Neuronal stem cell (in vitro differentiated cells): ENCODE data around the gene TBCEL.

Experiments
- DNase-seq: peaks from one replicate; pipeline ENCODE4 v3.0.0-alpha.2; 2013; ENCODE audit warnings: low spot score
- H2AFZ ChIP-seq: one replicate; pipeline ENCODE4 v1.6.1; 2013; ENCODE audit warnings: mild to moderate bottlenecking, low read length, inconsistent platforms
- H2AK5ac ChIP-seq: 2 replicates; pipeline ENCODE4 v1.6.1; 2013; ENCODE audit warnings: low read depth, mild to moderate bottlenecking, inconsistent platforms, low read length, moderate library complexity, mixed read lengths
- H2BK120ac ChIP-seq: 2 replicates; pipeline ENCODE4 v1.6.1; 2013; ENCODE audit warnings: low read depth, mild to moderate bottlenecking, inconsistent platforms, low read length, moderate library complexity, mixed read lengths
- H2BK12ac ChIP-seq: one replicate; pipeline ENCODE4 v1.6.1; 2013; ENCODE audit warnings: low read length, inconsistent platforms
- H2BK15ac ChIP-seq: 2 replicates; pipeline ENCODE4 v1.6.1; 2013; ENCODE audit warnings: mild to moderate bottlenecking, low read length, inconsistent platforms, mixed read lengths
- H2BK5ac ChIP-seq: one replicate; pipeline ENCODE4 v1.6.1; 2013; ENCODE audit warnings: inconsistent platforms, mild to moderate bottlenecking, low read length, moderate library complexity
- H3K14ac ChIP-seq: one replicate; pipeline ENCODE4 v1.6.1; 2013; ENCODE audit warnings: low read length, inconsistent platforms
- H3K18ac ChIP-seq: 2 replicates; pipeline ENCODE4 v1.6.1; 2013; ENCODE audit warnings: low read length, inconsistent platforms
- H3K23ac ChIP-seq: 2 replicates; pipeline ENCODE4 v1.6.1; 2013; ENCODE audit warnings: low read depth, mild to moderate bottlenecking, mixed read lengths, low read length, inconsistent platforms; ENCODE audit not compliant: poor library complexity
- H3K27ac ChIP-seq: replicated peaks from 3 replicates; pipeline ENCODE4 v1.5.1; 2013; ENCODE audit warnings: low read length, inconsistent platforms
- H3K27me3 ChIP-seq, 3 experiments: 2 replicates each; pipeline ENCODE4 v1.6.1; 2013; ENCODE audit warnings: low read length in 3 of 3, mild to moderate bottlenecking in 2 of 3, inconsistent platforms in 1 of 3, low read depth in 1 of 3, mixed read lengths in 1 of 3, moderate library complexity in 1 of 3; ENCODE audit not compliant: control insufficient read depth in 3 of 3, insufficient read depth in 3 of 3
- H3K36me3 ChIP-seq, 2 donors: replicated peaks in 1 of 2; 2 replicates each; pipeline ENCODE4 v1.6.1; 2013; ENCODE audit warnings: low read length in 2 of 2; ENCODE audit not compliant: control insufficient read depth in 2 of 2, insufficient read depth in 2 of 2
- H3K4ac ChIP-seq: 2 replicates; pipeline ENCODE4 v1.6.1; 2013; ENCODE audit warnings: inconsistent platforms, mild to moderate bottlenecking, low read length, moderate library complexity
- H3K4me1 ChIP-seq, 2 donors: 1 replicate in 1 of 2; 2 replicates in 1 of 2; pipeline ENCODE4 v1.6.1; 2013; ENCODE audit warnings: low read length in 2 of 2, low read depth in 1 of 2; ENCODE audit not compliant: control insufficient read depth in 2 of 2, insufficient read depth in 1 of 2
- H3K4me2 ChIP-seq: one replicate; pipeline ENCODE4 v1.6.1; 2013; ENCODE audit warnings: mild to moderate bottlenecking, low read length, inconsistent platforms; ENCODE audit not compliant: insufficient read depth, poor library complexity, severe bottlenecking
- H3K4me3 ChIP-seq, 2 donors: 2 replicates each; pipeline ENCODE4 v1.5.1; 2013; ENCODE audit warnings: low read length in 2 of 2, mild to moderate bottlenecking in 2 of 2, inconsistent platforms in 1 of 2, moderate library complexity in 1 of 2
- H3K79me1 ChIP-seq: one replicate; pipeline ENCODE4 v1.6.1; 2013; ENCODE audit warnings: low read depth, mild to moderate bottlenecking, inconsistent platforms, low read length, moderate library complexity
- H3K9ac ChIP-seq: one replicate; pipeline ENCODE4 v1.6.1; 2013; ENCODE audit warnings: mild to moderate bottlenecking, low read depth, low read length, inconsistent platforms; ENCODE audit not compliant: poor library complexity
- H3K9me3 ChIP-seq, 2 donors: replicated peaks in 1 of 2; 2 replicates each; pipeline versions ENCODE3 to v1.6.1; 2013; ENCODE audit warnings: low read length in 2 of 2, mild to moderate bottlenecking in 2 of 2, inconsistent platforms in 1 of 2, low read depth in 1 of 2, mixed read lengths in 1 of 2, moderate library complexity in 1 of 2; ENCODE audit not compliant: control insufficient read depth in 2 of 2, insufficient read depth in 1 of 2
- H4K8ac ChIP-seq: one replicate; pipeline ENCODE4 v1.6.1; 2013; ENCODE audit warnings: low read depth, mild to moderate bottlenecking, inconsistent platforms, low read length, moderate library complexity
- H4K91ac ChIP-seq: one replicate; pipeline ENCODE4 v1.6.1; 2013; ENCODE audit warnings: low read length, low read depth, mild to moderate bottlenecking, inconsistent platforms; ENCODE audit not compliant: poor library complexity
- WGBS, 2 donors: extraction: QIAGEN DNeasy Blood & Tissue Kit; methylation state at CpG; one replicate each; pipeline ENCODE4 v1.1.7; 2013; ENCODE audit warnings: missing lambda C conversion rate in 2 of 2, mixed read lengths in 1 of 2; ENCODE audit not compliant: insufficient read length in 2 of 2, insufficient replicate concordance in 1 of 2; ENCODE audit errors: extremely low coverage in 2 of 2; 5-methylcytosine and 5-hydroxymethylcytosine counted together

TBCEL gene

GRCh38 chr11:120998581-120998980 is 25.3 kb upstream of the TBCEL start:
- Histone ChIP-seq H3K4me1 (no peaks in the 10 kb centered on the region), H3K4me2 (no peak overlapping the region), H3K18ac (no peak overlapping the region), H3K79me1 (no peaks in the 10 kb centered on the region), H3K14ac (no peak overlapping the region), H3K9me3 (no peaks in the 10 kb centered on the region), H3K4ac (no peak overlapping the region), H4K8ac (no peak overlapping the region), H2AFZ (no peak overlapping the region), H2BK12ac (no peak overlapping the region), H3K4me3 (no peak overlapping the region), H2BK5ac (no peak overlapping the region), H3K27ac (no peak overlapping the region), H4K91ac (no peak overlapping the region), H3K36me3 (no peaks in the 10 kb centered on the region), H3K27me3 (peaks cover 0 to 9% (median 0%) of the 10 kb centered on the region in 3 experiments), H3K9ac (no peak overlapping the region), H3K23ac (no peak overlapping the region), H2AK5ac (no peak overlapping the region), H2BK120ac (no peak overlapping the region), H2BK15ac (no peak overlapping the region)
- no peak for DNase-seq
- no CpG with 5 or more reads among the region's 1 CpG for WGBS, 2 donors

- H3K27ac ChIP-seq, result no peak overlapping the region
Observed at GRCh38 chr11:121004206-121004840, 19.6 kb upstream of the TBCEL start.

DNA sequence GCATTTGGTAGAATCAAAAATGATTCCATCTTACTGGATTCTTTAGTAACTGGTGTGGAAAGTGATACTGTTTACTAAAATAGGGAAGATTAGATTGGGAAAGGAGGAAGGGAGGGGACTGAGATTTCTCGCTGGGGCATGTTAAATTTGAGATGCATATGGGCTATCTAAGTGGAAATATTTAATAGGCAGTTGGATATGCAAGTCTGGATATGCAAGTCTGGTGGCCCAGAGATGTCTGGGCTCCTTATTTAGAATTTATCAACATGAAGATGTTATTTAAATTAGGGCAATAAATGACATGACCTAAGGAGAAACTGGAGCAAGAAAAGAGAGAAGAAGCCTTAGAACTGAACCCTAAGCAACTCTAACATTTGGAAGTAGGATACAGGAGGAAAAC is 17.0 kb upstream of the TBCEL start:
- Histone ChIP-seq H3K79me1 (no peaks in the 10 kb centered on the region), H3K4me3 (no peak overlapping the region), H3K18ac (no peak overlapping the region), H2BK12ac (no peak overlapping the region), H3K36me3 (no peaks in the 10 kb centered on the region), H2AFZ (no peak overlapping the region), H3K9ac (no peak overlapping the region), H3K27ac (no peak overlapping the region), H3K14ac (no peak overlapping the region), H2BK5ac (no peak overlapping the region), H2BK120ac (no peak overlapping the region), H3K23ac (no peak overlapping the region), H3K27me3 (peaks cover 0 to 20% (median 0%) of the 10 kb centered on the region in 3 experiments), H3K9me3 (no peaks in the 10 kb centered on the region), H4K91ac (no peak overlapping the region), H2BK15ac (no peak overlapping the region), H4K8ac (no peak overlapping the region), H3K4me2 (no peak overlapping the region), H2AK5ac (no peak overlapping the region), H3K4me1 (no peaks in the 10 kb centered on the region), H3K4ac (no peak overlapping the region)
- no CpG with 5 or more reads among the region's 1 CpG for WGBS, 2 donors
- DNase-seq, result no peak

More at GRCh38 chr11:121004206-121004840, 19.6 kb upstream of the TBCEL start:
- Histone ChIP-seq H3K4me2 (no peak overlapping the region), H3K79me1 (no peaks in the 10 kb centered on the region), H2AFZ (peak overlapping the region; percentile 44), H3K9ac (no peak overlapping the region), H3K9me3 (no peaks in the 10 kb centered on the region), H3K4me3 (no peak overlapping the region), H3K23ac (no peak overlapping the region), H2BK15ac (no peak overlapping the region), H2AK5ac (no peak overlapping the region), H3K36me3 (no peaks in the 10 kb centered on the region), H3K4me1 (no peaks in the 10 kb centered on the region), H3K27me3 (peaks cover 0 to 20% (median 0%) of the 10 kb centered on the region in 3 experiments), H2BK120ac (no peak overlapping the region), H3K4ac (no peak overlapping the region), H2BK5ac (no peak overlapping the region), H4K91ac (no peak overlapping the region), H3K14ac (no peak overlapping the region), H3K18ac (no peak overlapping the region), H2BK12ac (no peak overlapping the region), H4K8ac (no peak overlapping the region)
- WGBS, 2 donors, result no CpG with 5 or more reads among the region's 4 CpGs
- no peak for DNase-seq

DNA sequence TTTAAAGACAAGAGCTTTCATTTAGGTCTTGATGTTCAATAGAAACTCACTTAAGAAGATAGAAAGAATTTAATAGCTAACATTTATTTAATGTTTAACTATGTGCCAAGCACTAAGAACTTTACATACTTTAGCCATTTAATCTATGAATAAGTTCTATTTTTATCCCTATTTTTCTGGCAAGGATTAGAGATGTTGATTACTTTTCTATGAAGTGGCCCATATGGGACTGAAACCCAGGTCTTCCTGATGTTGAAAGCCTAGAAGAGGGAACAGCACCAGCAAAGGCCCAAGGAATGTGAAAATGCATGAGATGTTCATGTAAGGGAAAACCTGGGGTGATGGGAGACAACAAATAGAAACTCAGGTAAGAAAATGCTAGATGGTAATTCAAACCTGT is 15.4 kb upstream of the TBCEL start:
- Histone ChIP-seq H3K23ac (no peak overlapping the region), H3K4me2 (no peak overlapping the region), H2AFZ (no peak overlapping the region), H3K36me3 (no peaks in the 10 kb centered on the region), H3K14ac (no peak overlapping the region), H2AK5ac (no peak overlapping the region), H3K4ac (no peak overlapping the region), H3K9ac (no peak overlapping the region), H2BK120ac (no peak overlapping the region), H3K4me3 (no peak overlapping the region), H3K79me1 (no peaks in the 10 kb centered on the region), H3K18ac (no peak overlapping the region), H3K4me1 (no peaks in the 10 kb centered on the region), H4K91ac (no peak overlapping the region), H2BK5ac (no peak overlapping the region), H2BK12ac (no peak overlapping the region), H3K9me3 (no peaks in the 10 kb centered on the region), H3K27ac (no peak overlapping the region), H3K27me3 (peaks cover 0 to 20% (median 0%) of the 10 kb centered on the region in 3 experiments), H2BK15ac (no peak overlapping the region), H4K8ac (no peak overlapping the region)
- DNase-seq, result no peak
